ENCODE results near the gene RNF181.
A peak's percentile ranks its signal among the peaks of the same experiment; 100 is the strongest.
"Not testable (repeated sequence)": the region's sequence is repeated elsewhere in the genome, so short reads cannot be mapped to it uniquely, and the experiment has no call there.

The RNF181 gene

GRCh38 chr2:85560403-85560726, 35.2 kb upstream of the RNF181 start:
- ATAC-seq (ENCODE audit: low read depth); H3K27me3 Mint-ChIP-seq; DNase-seq (ENCODE audit: low spot score in 2 of 2); H3K9me3 Mint-ChIP-seq; H3K36me3 Mint-ChIP-seq: not testable (repeated sequence)
- Mint-ChIP-seq H3K27ac (peak overlapping the region; percentile 96), H3K4me3 (peak overlapping the region; percentile 98), H3K4me1 (peaks cover 12% of the 10 kb centered on the region)

- peak overlapping the region; percentile 96 for H3K27ac Mint-ChIP-seq
- no peak for ATAC-seq (ENCODE audit: low read depth)
- H3K4me3 Mint-ChIP-seq = peak overlapping the region; percentile 98
These were observed 34.7 kb upstream of the RNF181 start for GRCh38 chr2:85560812-85561279.

GRCh38 chr2:85561280-85562212, 34.0 kb upstream of the RNF181 start, which contains the start of gene GGCX:
Gene GGCX (minus strand): TSS chr2:85561493. CDS start chr2:85561428, 65 bp downstream.
- H3K36me3 Mint-ChIP-seq = peaks cover 2% of the 10 kb centered on the region
- H3K4me1 Mint-ChIP-seq = peaks cover 12% of the 10 kb centered on the region
- DNase-seq (ENCODE audit: low spot score in 2 of 2) = peak; percentile 81 to 83

More at GRCh38 chr2:85560812-85561279, 34.7 kb upstream of the RNF181 start:
- Mint-ChIP-seq H3K27me3 (no peaks in the 10 kb centered on the region), H3K36me3 (peaks cover 4% of the 10 kb centered on the region), H3K4me1 (peaks cover 12% of the 10 kb centered on the region), H3K9me3 (no peaks in the 10 kb centered on the region)
- DNase-seq (ENCODE audit: low spot score in 2 of 2) = no peak

GRCh38 chr2:85564144-85564563, 31.4 kb upstream of the RNF181 start:
- Mint-ChIP-seq H3K36me3 (no peaks in the 10 kb centered on the region), H3K27ac (peak overlapping the region; percentile 16), H3K4me3 (peak overlapping the region; percentile 5), H3K4me1 (peaks cover 10% of the 10 kb centered on the region), H3K9me3 (no peaks in the 10 kb centered on the region), H3K27me3 (no peaks in the 10 kb centered on the region)
- ATAC-seq (ENCODE audit: low read depth) (peak; percentile 59), DNase-seq (ENCODE audit: low spot score in 2 of 2) (peak in 1 of 2 donors; percentile 27)

More at GRCh38 chr2:85561280-85562212, 34.0 kb upstream of the RNF181 start, which contains the start of gene GGCX:
- H3K27me3 Mint-ChIP-seq = no peaks in the 10 kb centered on the region
- peak within 1 kb of the TSS; percentile 98 for H3K4me3 Mint-ChIP-seq
- H3K27ac Mint-ChIP-seq = peak within 1 kb of the TSS; percentile 96
- no peaks in the 10 kb centered on the region for H3K9me3 Mint-ChIP-seq
- ATAC-seq (ENCODE audit: low read depth) = peak; percentile 90

- no peaks in the 10 kb centered on the region for H3K9me3 Mint-ChIP-seq
- ATAC-seq (ENCODE audit: low read depth) (no peak), DNase-seq (ENCODE audit: low spot score in 2 of 2) (no peak)
- H3K36me3 Mint-ChIP-seq = no peaks in the 10 kb centered on the region
- H3K4me3 Mint-ChIP-seq = no peak overlapping the region
- H3K4me1 Mint-ChIP-seq = peaks cover 4% of the 10 kb centered on the region
- peaks cover 3% of the 10 kb centered on the region for H3K27me3 Mint-ChIP-seq
- H3K27ac Mint-ChIP-seq = no peak overlapping the region
These were observed 29.3 kb upstream of the RNF181 start for GRCh38 chr2:85566265-85566664.

GRCh38 chr2:85575739-85576138, 19.8 kb upstream of the RNF181 start:
- DNase-seq (ENCODE audit: low spot score in 2 of 2) (no peak), ATAC-seq (ENCODE audit: low read depth) (no peak)
- Mint-ChIP-seq H3K27ac (no peak overlapping the region), H3K36me3 (peaks cover 4% of the 10 kb centered on the region), H3K9me3 (no peaks in the 10 kb centered on the region), H3K4me3 (no peak overlapping the region), H3K4me1 (peaks cover 19% of the 10 kb centered on the region), H3K27me3 (no peaks in the 10 kb centered on the region)

GRCh38 chr2:85577063-85577385, 18.5 kb upstream of the RNF181 start:
- no peak for DNase-seq (ENCODE audit: low spot score in 2 of 2)
- peaks cover 11% of the 10 kb centered on the region for H3K36me3 Mint-ChIP-seq
- H3K27ac Mint-ChIP-seq = peak overlapping the region; percentile 93
- no peaks in the 10 kb centered on the region for H3K9me3 Mint-ChIP-seq
- H3K4me3 Mint-ChIP-seq = peak overlapping the region; percentile 96
- H3K27me3 Mint-ChIP-seq = no peaks in the 10 kb centered on the region
- H3K4me1 Mint-ChIP-seq = peaks cover 19% of the 10 kb centered on the region
- ATAC-seq (ENCODE audit: low read depth) = no peak

- Mint-ChIP-seq H3K9me3 (no peaks in the 10 kb centered on the region), H3K4me3 (peak within 1 kb of the TSS; percentile 96), H3K4me1 (peaks cover 19% of the 10 kb centered on the region), H3K27ac (peak within 1 kb of the TSS; percentile 93), H3K36me3 (peaks cover 15% of the 10 kb centered on the region), H3K27me3 (no peaks in the 10 kb centered on the region)
- ATAC-seq (ENCODE audit: low read depth) (peak; percentile 62), DNase-seq (ENCODE audit: low spot score in 2 of 2) (peak; percentile 31 to 46)
These were observed 17.9 kb upstream of the RNF181 start, which contains the start of gene VAMP8 for GRCh38 chr2:85577386-85578242. Gene VAMP8 (plus strand): TSS chr2:85577586. CDS start chr2:85577647, 61 bp downstream.

- peak; percentile 91 for ATAC-seq (ENCODE audit: low read depth)
- DNase-seq (ENCODE audit: low spot score in 2 of 2) = peak; percentile 39 to 50
- peak overlapping the region; percentile 96 for H3K4me3 Mint-ChIP-seq
- peak overlapping the region; percentile 93 for H3K27ac Mint-ChIP-seq
- no peaks in the 10 kb centered on the region for H3K9me3 Mint-ChIP-seq
- H3K36me3 Mint-ChIP-seq = peaks cover 17% of the 10 kb centered on the region
- no peaks in the 10 kb centered on the region for H3K27me3 Mint-ChIP-seq
- peaks cover 19% of the 10 kb centered on the region for H3K4me1 Mint-ChIP-seq
These were observed 17.0 kb upstream of the RNF181 start for GRCh38 chr2:85578243-85579180.

GRCh38 chr2:85579266-85579935, 16.1 kb upstream of the RNF181 start:
- Mint-ChIP-seq H3K9me3 (no peaks in the 10 kb centered on the region), H3K4me3 (peak overlapping the region; percentile 96), H3K27me3 (no peaks in the 10 kb centered on the region), H3K27ac (no peak overlapping the region), H3K36me3 (peaks cover 18% of the 10 kb centered on the region), H3K4me1 (peaks cover 19% of the 10 kb centered on the region)
- DNase-seq (ENCODE audit: low spot score in 2 of 2) (no peak), ATAC-seq (ENCODE audit: low read depth) (no peak)

GRCh38 chr2:85580206-85580605, 15.3 kb upstream of the RNF181 start:
- no peak overlapping the region for H3K27ac Mint-ChIP-seq
- peaks cover 24% of the 10 kb centered on the region for H3K4me1 Mint-ChIP-seq
- peaks cover 18% of the 10 kb centered on the region for H3K36me3 Mint-ChIP-seq
- DNase-seq (ENCODE audit: low spot score in 2 of 2) (no peak), ATAC-seq (ENCODE audit: low read depth) (no peak)
- no peak overlapping the region for H3K4me3 Mint-ChIP-seq
- no peaks in the 10 kb centered on the region for H3K27me3 Mint-ChIP-seq
- no peaks in the 10 kb centered on the region for H3K9me3 Mint-ChIP-seq

- H3K4me3 Mint-ChIP-seq = no peak overlapping the region
- peaks cover 18% of the 10 kb centered on the region for H3K36me3 Mint-ChIP-seq
- no peak for ATAC-seq (ENCODE audit: low read depth)
- no peak overlapping the region for H3K27ac Mint-ChIP-seq
- H3K27me3 Mint-ChIP-seq = no peaks in the 10 kb centered on the region
- H3K9me3 Mint-ChIP-seq = no peaks in the 10 kb centered on the region
- peaks cover 27% of the 10 kb centered on the region for H3K4me1 Mint-ChIP-seq
- no peak for DNase-seq (ENCODE audit: low spot score in 2 of 2)
These were observed 13.1 kb upstream of the RNF181 start for GRCh38 chr2:85582492-85582891.

All from memory B cell (primary cell).